Embryonic facial prominence (tissue), 1 donor: ENCODE results near the gene ZFAND5.
A peak's percentile ranks its signal among the peaks of the same experiment; 100 is the strongest.

Experiments used
- DNase-seq: peaks from one replicate; pipeline ENCODE4 v3.0.0-alpha.2; 2016; ENCODE audit errors: extremely low spot score

Gene ZFAND5

DNA sequence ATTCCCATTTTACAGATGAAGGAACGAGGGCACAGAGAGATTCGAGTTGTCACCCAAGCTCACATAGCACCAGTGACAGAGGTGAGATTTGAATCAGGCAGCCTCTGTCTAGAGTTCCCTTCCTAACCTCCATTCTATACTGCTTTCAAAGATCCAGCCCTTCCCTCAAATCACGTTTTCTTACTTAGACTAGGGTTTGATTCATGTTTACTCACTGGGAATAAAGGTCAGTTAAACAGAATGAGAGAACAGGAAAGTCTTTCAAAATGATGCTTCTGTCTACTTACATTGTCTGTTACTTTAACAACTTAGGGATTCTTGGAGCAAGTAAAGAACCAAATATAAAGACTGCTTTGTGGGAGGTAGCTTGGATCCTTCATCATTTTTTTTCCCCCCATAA is 40.0 kb downstream of the ZFAND5 start:
- no peak for DNase-seq

DNA sequence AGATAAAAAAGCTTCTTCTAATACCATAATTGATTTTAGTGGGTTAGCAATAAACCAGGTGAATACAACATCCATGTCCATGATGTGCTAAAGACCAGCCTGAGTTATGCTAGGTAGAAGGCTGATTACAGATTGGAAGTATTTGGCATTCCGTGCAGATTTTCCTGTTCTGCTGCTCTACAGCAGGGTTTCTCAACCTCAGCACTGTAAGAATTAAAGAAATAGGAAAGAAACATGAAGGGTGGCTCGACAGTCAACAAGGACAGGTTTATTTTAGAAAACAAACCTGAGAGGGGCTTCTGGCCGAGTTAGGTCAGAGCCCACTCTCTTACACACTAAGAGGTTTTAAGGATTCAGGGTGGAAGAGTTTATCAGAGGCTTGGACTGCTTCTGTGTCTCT is 42.3 kb downstream of the ZFAND5 start:
- DNase-seq, result no peak

DNA sequence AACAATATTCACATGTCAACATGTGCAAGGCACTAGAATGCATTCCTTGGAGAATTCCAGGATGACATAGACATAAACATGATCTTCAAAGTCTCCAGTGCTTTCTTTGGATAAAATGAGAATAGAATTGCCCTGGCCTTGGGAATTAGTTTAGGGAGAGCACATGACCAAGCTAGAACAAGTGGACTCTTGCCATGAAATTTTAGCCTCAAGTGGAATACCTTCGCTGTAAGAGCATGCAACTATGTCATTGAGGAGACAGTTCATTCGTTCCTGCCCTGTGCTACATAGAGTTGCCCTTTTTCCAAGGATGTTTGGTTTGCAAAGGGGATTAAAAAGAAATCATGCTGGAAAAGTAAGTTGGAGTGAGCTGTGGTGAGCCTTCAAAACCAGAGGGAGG is 42.7 kb downstream of the ZFAND5 start:
- no peak for DNase-seq

DNA sequence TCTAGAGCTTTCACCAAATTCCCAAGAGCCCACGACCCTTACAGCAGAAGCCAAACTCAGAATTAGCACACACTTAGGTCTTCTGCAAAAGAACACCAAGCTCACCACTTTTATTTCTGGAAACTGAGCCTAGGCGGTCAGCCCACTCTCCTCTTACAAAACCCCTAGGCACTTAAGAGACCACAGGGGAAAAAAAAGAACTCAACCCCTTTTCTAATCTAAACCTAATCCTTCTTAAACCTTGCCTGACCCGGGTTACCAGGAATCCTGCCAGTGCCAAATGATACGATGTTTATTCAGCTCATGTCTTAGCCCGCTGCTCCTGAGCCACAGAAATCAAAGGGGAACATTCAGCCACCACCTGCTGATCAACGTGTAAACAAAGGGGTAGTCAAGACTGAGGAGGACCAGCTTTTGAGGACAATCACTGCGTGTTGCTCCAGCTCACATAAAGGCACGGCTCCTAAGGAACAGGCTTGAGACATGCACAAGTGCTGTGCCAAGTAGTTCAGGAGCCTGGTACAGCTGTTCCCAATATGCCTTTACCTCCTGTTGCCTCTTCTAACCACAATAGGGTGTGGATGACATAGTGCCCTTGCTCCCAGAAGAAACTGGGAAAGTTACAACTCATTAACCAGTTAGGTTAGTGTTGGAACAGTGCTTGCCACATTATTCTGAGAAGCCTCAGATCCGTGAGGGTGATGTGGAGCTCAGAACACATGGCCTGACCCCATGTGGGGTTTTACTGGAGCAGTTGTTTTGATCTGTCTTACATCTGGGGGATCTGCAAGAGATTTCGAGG is 49.3 kb downstream of the ZFAND5 start:
- peak; percentile 30 for DNase-seq

DNA sequence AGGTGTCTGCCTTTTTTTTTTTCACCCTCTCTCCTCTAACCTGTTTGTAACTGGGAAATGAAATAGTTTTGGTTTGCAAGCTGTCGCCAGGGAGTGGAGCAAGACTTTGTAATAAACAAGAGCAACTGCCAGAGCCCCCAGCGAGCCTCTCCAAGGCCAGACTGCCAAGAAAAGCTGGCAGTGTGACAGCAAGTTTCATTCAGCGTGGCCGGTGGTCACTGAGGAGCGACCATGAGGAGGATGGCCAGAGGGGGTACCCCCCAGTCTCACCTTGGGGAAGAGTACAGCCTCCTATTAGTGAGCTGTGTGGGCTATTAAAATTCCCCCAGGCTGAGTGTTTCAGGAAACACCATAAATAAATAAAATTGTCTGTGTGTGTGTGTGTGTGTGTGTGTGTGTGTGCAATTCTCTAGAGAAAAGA is 49.9 kb downstream of the ZFAND5 start:
- no peak for DNase-seq

DNA sequence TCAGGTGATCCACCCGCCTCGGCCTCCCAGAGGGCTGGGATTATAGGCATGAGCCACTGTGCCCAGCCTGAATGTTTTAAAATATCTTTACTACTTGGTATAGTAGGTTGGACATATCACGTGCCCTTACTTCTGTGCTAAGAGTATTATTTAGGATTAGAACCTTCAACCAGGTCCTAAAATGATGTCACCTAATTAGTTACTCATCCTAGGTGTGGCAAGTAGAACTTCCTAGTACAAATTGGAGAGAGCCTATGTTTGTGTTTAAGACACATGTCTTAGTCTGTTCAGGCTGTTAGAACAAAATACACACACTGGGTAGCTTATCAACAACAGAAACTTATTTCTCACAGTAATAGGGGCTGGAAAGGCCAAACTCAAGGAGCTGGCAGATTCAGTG is 51.5 kb downstream of the ZFAND5 start:
- no peak for DNase-seq

DNA sequence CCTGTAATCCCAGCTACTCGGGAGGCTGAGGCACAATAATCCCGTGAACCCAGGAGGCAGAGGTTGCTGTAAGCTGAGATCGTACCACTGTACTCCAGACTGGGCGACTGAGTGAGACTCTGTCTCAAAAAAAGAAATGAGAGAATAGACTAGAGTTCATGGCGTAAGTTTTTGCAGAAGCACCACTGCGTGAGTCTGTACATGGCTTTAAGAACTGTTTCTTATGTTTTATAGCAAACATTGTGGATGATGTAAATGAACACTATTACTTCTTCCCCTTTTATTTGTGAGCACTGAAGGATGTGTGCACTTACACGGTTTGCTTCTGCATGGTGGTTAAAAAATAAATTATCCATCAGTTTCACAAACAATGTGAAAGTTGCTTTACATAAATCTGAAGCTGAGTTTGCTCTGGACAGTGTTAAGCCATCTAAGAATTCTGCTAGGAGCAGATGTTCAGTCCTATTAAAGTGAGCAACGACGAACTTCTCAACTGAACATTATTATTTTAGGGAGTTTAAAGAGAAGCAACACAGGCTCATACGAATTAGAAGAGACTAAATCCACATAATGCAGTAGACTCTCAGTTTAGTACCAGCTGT is 52.5 kb downstream of the ZFAND5 start:
- no peak for DNase-seq

DNA sequence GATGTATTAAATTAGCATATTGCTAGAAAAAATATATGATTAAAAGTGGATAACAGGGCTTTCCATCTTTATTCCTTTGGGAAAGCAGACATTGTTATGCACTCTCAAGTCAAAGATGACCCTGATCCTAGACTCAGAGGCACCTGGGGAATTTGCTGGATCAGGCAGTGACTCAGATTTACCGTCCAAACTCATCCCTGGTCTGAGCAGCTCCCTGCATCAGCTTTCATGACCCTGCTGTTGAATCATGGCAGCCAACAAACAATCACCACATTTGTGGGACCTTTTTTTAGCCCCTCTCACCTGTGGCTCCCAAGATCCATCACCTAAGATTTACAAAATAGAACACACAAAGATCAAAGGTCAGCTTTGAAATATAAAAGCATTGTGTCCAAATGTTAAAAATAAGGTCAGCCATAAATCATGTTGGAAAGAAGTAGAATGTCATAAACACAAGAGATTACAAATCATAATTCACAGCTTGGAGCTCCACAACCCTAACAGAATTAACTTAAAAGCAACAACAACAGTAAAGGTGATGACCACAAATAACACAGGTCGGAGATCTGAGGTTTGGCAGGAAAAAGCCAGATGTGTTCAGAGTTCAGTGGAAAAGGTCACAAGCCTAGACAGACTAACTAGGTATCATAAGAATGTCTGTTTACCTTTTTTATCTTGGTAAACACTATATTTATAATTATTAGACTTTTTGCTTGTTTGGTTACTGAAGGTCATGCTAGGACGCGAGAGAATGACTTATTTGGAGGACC is 55.5 kb downstream of the ZFAND5 start:
- DNase-seq, result no peak

DNA sequence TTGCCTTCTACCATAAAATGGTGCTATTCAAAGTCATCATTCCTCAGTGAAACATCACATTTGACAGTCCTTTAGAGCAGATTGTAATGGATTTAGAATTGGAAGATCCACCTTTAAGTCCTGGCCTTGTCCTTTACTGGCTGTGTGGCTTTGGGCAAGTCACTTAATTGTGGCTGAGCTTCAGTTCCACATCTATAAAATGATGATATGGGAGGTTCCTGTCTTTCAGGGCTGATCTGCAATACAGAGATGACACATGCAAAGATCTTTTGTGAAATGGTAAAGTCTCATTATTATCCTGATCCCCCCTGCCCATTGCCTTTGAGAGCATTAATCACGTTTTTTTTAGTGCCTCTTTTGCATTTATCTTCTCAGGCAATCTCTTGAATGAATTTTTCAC is 58.2 kb downstream of the ZFAND5 start:
- DNase-seq, result no peak

DNA sequence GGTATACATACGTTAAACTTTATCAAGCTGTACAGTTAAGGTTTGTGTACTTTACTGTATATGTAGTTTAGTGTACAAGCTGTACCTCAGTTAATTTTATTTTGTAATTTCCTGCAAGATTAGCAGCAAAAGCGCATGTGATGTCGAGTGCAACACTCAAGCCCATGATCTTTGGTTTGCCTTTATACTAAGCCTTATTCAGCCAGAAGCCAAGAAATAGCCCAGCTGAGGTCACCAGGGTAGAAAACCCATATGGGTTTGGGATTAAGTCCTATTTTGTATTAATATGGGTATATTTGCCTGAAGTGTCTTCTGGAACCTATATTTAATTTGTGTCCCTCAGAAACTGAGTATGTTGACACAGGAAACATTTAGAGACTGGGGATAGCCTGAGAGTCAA is 59.3 kb downstream of the ZFAND5 start:
- DNase-seq, result no peak

DNA sequence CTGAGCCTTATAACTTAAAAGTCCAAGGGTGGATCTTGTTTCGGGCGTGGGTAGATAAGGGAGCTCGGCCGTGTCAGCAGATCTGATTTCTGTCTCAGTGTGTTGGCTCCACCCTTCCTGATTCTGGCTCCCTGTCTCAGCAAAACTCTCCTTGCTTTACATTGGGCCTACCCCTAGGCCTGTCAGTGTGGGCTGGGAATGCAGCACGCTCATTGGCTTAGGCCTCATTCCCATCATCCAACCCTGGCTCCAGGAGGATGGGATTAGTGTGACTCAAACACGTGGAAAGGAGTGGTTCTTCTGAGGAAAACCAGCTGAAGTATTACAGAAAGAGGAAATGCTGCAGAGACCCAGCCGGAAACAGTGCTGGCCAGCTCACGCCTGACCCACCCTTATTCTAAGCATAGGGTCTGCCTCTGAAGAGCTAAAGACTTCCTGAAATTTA is 59.9 kb downstream of the ZFAND5 start:
- no peak for DNase-seq

DNA sequence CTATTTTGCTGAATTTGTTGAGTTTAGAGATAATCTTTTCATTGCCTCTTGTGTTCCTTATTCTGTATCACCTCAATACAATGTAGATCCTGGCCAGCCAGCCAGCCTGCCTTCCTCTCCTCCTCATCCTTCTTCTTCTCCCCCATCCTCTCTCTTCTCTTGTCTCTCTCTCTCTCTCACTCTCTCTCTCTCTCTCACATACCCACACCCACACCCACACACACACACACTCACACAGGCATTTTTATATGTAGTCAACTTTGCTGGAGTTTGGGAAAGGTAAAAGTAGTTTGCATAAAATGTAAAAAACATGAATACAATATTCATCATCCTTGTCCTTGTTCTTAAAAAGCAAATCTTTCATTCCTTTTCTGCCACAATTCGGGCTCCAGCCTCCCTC is 60.5 kb downstream of the ZFAND5 start:
- no peak for DNase-seq
